ENCODE results near the gene HOXC10. TPM values are rescaled to one million over a fixed set of nuclear protein-coding genes. Genes with fewer than 3 reads are reported as not detected.

Gene HOXC10
- total RNA-seq, 4 donors from 2014 or later = 23.9 to 48.3 (median 40.3) TPM

DNA sequence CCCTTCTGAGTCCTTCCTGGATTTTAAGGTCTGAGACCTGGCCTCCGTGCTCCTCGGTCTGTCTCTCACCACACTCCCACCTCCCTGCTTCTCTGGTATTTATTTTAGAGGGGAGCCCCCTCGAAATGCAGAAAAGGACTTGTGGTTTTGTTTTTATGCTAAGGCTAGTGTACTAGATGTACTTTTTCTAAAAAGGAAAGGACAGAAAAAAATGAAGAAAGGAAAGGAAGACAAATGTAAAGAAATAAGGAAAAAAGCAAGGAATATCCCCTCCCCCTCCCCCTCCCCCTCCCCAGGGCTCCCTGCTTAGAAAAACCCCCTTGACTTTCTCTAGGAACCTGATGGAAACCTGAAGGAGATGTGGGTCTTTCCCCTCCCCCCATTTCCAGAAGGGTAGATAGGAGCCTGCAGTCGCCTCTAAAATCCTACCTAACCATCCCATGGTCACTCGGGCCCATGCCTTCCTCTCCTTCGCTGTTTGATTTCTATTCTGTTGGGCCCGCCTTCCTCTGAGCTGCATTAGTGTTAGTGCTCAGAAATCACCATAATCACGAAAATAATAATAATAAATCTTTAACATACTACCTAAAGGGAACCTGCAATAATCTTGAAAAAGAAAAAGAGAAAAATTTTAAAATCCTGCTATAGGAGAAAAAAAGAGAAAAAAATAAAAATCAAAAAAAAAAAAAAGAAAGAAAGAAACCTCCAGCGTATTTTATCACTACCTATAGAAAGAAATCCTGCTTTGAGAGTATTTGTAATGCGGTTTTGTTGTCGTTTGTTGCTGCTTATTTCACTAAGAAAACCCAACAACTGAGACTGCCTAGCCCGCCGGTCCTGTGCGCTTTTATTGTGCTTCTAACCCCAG lies 27.0 kb downstream of the HOXC10 start:
- peak overlapping the region; percentile 62 to 81 (median 64) for H3K4me3 ChIP-seq
- no peaks in the 10 kb centered on the region for H3K27me3 ChIP-seq
- DNase-seq = no peak
- TF ChIP-seq CTCF (IDR thresholded peaks at IDR 0.05 in 4 of 5, conservative IDR thresholded peaks at IDR 0.05 in 1 of 5) (no peak), POLR2A (IDR thresholded peaks at IDR 0.05) (no peak)
- peak overlapping the region; percentile 94 to 100 (median 98) for H3K27ac ChIP-seq
- no peak for ATAC-seq
- intact Hi-C loops (cut with DNase I; ENCODE audit: low total_unique reads) (loop anchor here (5.0 kb wide), 1 partner anchor 515 kb away; the partner anchor contains the start of gene MAP3K12), in situ Hi-C loops (cut with MboI; ENCODE audit: low sequenced_read_pairs in 4 of 4) (loop anchor here in 2 of 4 donors (10.0 to 25.0 kb wide), 2 partner anchors 193 to 350 kb away; partner anchors contain the start of gene GPR84 (in 2 of the 2))
- no peaks in the 10 kb centered on the region for H3K36me3 ChIP-seq
- H3K4me1 ChIP-seq = peaks cover 44 to 57% of the 10 kb centered on the region in 2 donors
- no peaks in the 10 kb centered on the region for H3K9me3 ChIP-seq

DNA sequence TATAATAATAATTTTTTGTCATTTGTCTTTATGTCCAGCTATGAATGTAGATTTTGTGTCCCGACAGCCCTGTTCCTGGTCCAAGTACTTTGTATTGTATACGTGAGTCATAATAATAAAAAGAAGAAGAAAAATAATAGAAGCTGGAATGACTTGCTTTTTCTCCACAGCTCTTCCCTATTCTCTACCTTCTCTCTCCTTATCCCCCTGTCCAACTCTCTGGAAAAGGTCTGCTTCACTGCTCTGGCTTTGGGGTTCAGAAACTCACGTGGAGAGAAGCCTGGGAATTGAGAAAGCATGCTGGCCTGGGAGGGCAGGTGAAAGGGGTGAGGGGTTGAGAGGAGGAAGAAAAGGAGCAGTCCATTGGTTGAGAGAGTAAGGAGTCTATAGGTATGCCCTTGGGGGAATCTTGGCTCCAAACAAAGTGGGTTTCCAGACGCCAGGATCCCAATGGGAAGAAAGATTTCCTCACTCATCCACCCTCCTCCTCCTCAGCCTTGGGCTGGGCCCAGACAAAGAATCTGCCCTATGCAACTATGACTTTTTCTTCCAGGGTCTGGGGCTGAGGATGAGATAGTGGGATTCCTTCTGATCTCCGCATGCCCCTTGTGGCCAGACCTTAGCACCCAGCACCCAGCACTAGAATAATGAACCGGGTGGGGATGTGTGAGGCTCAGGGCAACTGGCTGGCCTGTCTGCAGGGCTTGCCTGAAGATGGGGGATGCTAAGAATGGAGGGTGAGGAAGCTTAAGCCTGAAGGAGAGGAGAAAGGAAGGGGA lies 27.9 kb downstream of the HOXC10 start:
- no peaks in the 10 kb centered on the region for H3K36me3 ChIP-seq
- H3K27me3 ChIP-seq = no peaks in the 10 kb centered on the region
- no peak for DNase-seq
- peaks cover 37 to 52% of the 10 kb centered on the region in 2 donors for H3K4me1 ChIP-seq
- no peak for ATAC-seq
- H3K9me3 ChIP-seq = no peaks in the 10 kb centered on the region
- intact Hi-C loops (cut with DNase I; ENCODE audit: low total_unique reads) = loop anchor here (5.0 kb wide), 1 partner anchor 516 kb away; the partner anchor contains the start of gene MAP3K12
- H3K4me3 ChIP-seq = no peak overlapping the region
- TF ChIP-seq POLR2A (IDR thresholded peaks at IDR 0.05) = no peak
- TF ChIP-seq CTCF (IDR thresholded peaks at IDR 0.05 in 4 of 5, conservative IDR thresholded peaks at IDR 0.05 in 1 of 5) = no peak
- H3K27ac ChIP-seq = peak overlapping the region; percentile 94 to 100 (median 98)
- in situ Hi-C loops (cut with MboI; ENCODE audit: low sequenced_read_pairs in 4 of 4) = loop anchor here in 2 of 4 donors (10.0 to 25.0 kb wide), 2 partner anchors 192 to 349 kb away; partner anchors contain the start of gene GPR84 (in 2 of the 2)

- Histone ChIP-seq H3K4me1 (peaks cover 34 to 52% of the 10 kb centered on the region in 2 donors), H3K4me3 (peak overlapping the region; percentile 52 to 65 (median 56)), H3K36me3 (no peaks in the 10 kb centered on the region), H3K27ac (peak overlapping the region; percentile 94 to 100 (median 98)), H3K27me3 (no peaks in the 10 kb centered on the region), H3K9me3 (no peaks in the 10 kb centered on the region)
- TF ChIP-seq POLR2A (IDR thresholded peaks at IDR 0.05) (no peak), CTCF (IDR thresholded peaks at IDR 0.05 in 4 of 5, conservative IDR thresholded peaks at IDR 0.05 in 1 of 5) (no peak)
- intact Hi-C loops (cut with DNase I; ENCODE audit: low total_unique reads) = loop anchor here (5.0 kb wide), 2 partner anchors 268 to 517 kb away; partner anchors contain the start of genes CBX5, HNRNPA1 and MAP3K12
- no peak for ATAC-seq
- DNase-seq = no peak
- in situ Hi-C loops (cut with MboI; ENCODE audit: low sequenced_read_pairs in 4 of 4) = loop anchor here in 2 of 4 donors (10.0 to 25.0 kb wide), 2 partner anchors 190 to 348 kb away; partner anchors contain the start of gene GPR84 (in 2 of the 2)
Measured at GRCh38 chr12:54014377-54015017, 29.6 kb downstream of the HOXC10 start.

Data from gastrocnemius medialis (tissue), 4 donors.